Measurements from ENCODE around the gene SPTB.

- TF ChIP-seq CTCF (IDR thresholded peaks at IDR 0.05; ENCODE audit: low read depth, low read length) (no peak), EZH2phosphoT487 (IDR thresholded peaks at IDR 0.05; ENCODE audit: low read depth) (no peak)
Observed at GRCh38 chr14:64845878-64846277, 33.8 kb downstream of the SPTB start.
